ENCODE results near the gene CBLB. TPM values are rescaled to one million over a fixed set of nuclear protein-coding genes. Genes with fewer than 3 reads are reported as not detected.

Gene CBLB
- total and polyA plus RNA-seq, 2 experiments from 2014 or later, result 20.5 to 47.7 TPM

- H3K27ac Mint-ChIP-seq, result no peak overlapping the region
- Histone ChIP-seq H3K9me2 (ENCODE audit: insufficient read depth) (no peaks in the 10 kb centered on the region; the same call in 1 of the 2 replicates), H2AFZ (no peak overlapping the region), H3K4me3 (no peak overlapping the region), H3K36me3 (ENCODE audit: insufficient read depth) (no peaks in the 10 kb centered on the region), H3K27ac (ENCODE audit: low read depth) (no peak overlapping the region), H3K79me2 (replicated peaks; ENCODE audit: insufficient read depth) (no peaks in the 10 kb centered on the region), H3K27me3 (ENCODE audit: insufficient read depth) (no peaks in the 10 kb centered on the region), H3F3A (replicated peaks; ENCODE audit: low read depth) (no peaks in the 10 kb centered on the region), H4K20me1 (replicated peaks; ENCODE audit: insufficient read depth) (no peaks in the 10 kb centered on the region), H3K4me1 (ENCODE audit: insufficient read depth) (no peaks in the 10 kb centered on the region), H3K4me2 (no peak overlapping the region)
- DNase-seq (ENCODE audit: low spot score) (no peak), ATAC-seq (no peak)
- H3K9me3 Mint-ChIP-seq, result no peaks in the 10 kb centered on the region
- TF ChIP-seq EZH2 (IDR thresholded peaks at IDR 0.05; ENCODE audit: low read depth, unreplicated experiment), result no peak
- no peak for TF ChIP-seq JUNB (IDR thresholded peaks at IDR 0.05; ENCODE audit: unreplicated experiment)
- TF ChIP-seq, protein P1, sequence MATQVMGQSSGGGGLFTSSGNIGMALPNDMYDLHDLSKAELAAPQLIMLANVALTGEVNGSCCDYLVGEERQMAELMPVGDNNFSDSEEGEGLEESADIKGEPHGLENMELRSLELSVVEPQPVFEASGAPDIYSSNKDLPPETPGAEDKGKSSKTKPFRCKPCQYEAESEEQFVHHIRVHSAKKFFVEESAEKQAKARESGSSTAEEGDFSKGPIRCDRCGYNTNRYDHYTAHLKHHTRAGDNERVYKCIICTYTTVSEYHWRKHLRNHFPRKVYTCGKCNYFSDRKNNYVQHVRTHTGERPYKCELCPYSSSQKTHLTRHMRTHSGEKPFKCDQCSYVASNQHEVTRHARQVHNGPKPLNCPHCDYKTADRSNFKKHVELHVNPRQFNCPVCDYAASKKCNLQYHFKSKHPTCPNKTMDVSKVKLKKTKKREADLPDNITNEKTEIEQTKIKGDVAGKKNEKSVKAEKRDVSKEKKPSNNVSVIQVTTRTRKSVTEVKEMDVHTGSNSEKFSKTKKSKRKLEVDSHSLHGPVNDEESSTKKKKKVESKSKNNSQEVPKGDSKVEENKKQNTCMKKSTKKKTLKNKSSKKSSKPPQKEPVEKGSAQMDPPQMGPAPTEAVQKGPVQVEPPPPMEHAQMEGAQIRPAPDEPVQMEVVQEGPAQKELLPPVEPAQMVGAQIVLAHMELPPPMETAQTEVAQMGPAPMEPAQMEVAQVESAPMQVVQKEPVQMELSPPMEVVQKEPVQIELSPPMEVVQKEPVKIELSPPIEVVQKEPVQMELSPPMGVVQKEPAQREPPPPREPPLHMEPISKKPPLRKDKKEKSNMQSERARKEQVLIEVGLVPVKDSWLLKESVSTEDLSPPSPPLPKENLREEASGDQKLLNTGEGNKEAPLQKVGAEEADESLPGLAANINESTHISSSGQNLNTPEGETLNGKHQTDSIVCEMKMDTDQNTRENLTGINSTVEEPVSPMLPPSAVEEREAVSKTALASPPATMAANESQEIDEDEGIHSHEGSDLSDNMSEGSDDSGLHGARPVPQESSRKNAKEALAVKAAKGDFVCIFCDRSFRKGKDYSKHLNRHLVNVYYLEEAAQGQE (IDR thresholded peaks at IDR 0.05; ENCODE audit: unreplicated experiment), result no peak
- TF ChIP-seq, protein P2, sequence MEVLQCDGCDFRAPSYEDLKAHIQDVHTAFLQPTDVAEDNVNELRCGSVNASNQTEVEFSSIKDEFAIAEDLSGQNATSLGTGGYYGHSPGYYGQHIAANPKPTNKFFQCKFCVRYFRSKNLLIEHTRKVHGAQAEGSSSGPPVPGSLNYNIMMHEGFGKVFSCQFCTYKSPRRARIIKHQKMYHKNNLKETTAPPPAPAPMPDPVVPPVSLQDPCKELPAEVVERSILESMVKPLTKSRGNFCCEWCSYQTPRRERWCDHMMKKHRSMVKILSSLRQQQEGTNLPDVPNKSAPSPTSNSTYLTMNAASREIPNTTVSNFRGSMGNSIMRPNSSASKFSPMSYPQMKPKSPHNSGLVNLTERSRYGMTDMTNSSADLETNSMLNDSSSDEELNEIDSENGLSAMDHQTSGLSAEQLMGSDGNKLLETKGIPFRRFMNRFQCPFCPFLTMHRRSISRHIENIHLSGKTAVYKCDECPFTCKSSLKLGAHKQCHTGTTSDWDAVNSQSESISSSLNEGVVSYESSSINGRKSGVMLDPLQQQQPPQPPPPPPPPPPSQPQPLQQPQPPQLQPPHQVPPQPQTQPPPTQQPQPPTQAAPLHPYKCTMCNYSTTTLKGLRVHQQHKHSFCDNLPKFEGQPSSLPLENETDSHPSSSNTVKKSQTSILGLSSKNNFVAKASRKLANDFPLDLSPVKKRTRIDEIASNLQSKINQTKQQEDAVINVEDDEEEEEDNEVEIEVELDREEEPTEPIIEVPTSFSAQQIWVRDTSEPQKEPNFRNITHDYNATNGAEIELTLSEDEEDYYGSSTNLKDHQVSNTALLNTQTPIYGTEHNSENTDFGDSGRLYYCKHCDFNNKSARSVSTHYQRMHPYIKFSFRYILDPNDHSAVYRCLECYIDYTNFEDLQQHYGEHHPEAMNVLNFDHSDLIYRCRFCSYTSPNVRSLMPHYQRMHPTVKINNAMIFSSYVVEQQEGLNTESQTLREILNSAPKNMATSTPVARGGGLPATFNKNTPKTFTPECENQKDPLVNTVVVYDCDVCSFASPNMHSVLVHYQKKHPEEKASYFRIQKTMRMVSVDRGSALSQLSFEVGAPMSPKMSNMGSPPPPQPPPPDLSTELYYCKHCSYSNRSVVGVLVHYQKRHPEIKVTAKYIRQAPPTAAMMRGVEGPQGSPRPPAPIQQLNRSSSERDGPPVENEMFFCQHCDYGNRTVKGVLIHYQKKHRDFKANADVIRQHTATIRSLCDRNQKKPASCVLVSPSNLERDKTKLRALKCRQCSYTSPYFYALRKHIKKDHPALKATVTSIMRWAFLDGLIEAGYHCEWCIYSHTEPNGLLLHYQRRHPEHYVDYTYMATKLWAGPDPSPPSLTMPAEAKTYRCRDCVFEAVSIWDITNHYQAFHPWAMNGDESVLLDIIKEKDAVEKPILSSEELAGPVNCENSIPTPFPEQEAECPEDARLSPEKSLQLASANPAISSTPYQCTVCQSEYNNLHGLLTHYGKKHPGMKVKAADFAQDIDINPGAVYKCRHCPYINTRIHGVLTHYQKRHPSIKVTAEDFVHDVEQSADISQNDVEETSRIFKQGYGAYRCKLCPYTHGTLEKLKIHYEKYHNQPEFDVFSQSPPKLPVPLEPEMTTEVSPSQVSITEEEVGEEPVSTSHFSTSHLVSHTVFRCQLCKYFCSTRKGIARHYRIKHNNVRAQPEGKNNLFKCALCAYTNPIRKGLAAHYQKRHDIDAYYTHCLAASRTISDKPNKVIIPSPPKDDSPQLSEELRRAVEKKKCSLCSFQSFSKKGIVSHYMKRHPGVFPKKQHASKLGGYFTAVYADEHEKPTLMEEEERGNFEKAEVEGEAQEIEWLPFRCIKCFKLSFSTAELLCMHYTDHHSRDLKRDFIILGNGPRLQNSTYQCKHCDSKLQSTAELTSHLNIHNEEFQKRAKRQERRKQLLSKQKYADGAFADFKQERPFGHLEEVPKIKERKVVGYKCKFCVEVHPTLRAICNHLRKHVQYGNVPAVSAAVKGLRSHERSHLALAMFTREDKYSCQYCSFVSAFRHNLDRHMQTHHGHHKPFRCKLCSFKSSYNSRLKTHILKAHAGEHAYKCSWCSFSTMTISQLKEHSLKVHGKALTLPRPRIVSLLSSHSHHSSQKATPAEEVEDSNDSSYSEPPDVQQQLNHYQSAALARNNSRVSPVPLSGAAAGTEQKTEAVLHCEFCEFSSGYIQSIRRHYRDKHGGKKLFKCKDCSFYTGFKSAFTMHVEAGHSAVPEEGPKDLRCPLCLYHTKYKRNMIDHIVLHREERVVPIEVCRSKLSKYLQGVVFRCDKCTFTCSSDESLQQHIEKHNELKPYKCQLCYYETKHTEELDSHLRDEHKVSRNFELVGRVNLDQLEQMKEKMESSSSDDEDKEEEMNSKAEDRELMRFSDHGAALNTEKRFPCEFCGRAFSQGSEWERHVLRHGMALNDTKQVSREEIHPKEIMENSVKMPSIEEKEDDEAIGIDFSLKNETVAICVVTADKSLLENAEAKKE (CRISPR knock-in tag; IDR thresholded peaks at IDR 0.05), result no peak
- TF ChIP-seq POLR2AphosphoS5 (IDR thresholded peaks at IDR 0.05; ENCODE audit: low read depth), result no peak
- no peak for TF ChIP-seq ZNF331 (CRISPR knock-in tag; IDR thresholded peaks at IDR 0.05; ENCODE audit: low read depth)
- no peak for TF ChIP-seq ZNF114 (CRISPR knock-in tag; IDR thresholded peaks at IDR 0.05)
- TF ChIP-seq EZH2phosphoT487 (IDR thresholded peaks at IDR 0.05; ENCODE audit: unreplicated experiment), result no peak
- TF ChIP-seq NANOG (IDR thresholded peaks at IDR 0.05; ENCODE audit: borderline replicate concordance), result no peak
- TF ChIP-seq ETS1 (IDR thresholded peaks at IDR 0.05), result no peak
- TF ChIP-seq CTCF (conservative IDR thresholded peaks at IDR 0.05; ENCODE audit: low read depth in 2 of 2), result no peak
- no peak for TF ChIP-seq STAT1 (IDR thresholded peaks at IDR 0.05; ENCODE audit: unreplicated experiment)
- no peak for TF ChIP-seq CREB1 (CRISPR knock-in tag; IDR thresholded peaks at IDR 0.05; ENCODE audit: low read depth)
- H3K4me1 Mint-ChIP-seq, result peaks cover 3% of the 10 kb centered on the region; the same call in 1 of the 3 replicates
- H3K4me3 Mint-ChIP-seq, result no peak overlapping the region
- H3K27me3 Mint-ChIP-seq (ENCODE audit: insufficient read depth, low read depth, poor library complexity), result no peaks in the 10 kb centered on the region
- no peaks in the 10 kb centered on the region for H3K36me3 Mint-ChIP-seq (ENCODE audit: low read depth)
Measured at GRCh38 chr3:105907777-105908176, 39.0 kb upstream of the CBLB start.

Measured in GM23338 (cell line).